DND-41 (cell line): ENCODE results near the gene RASL10B.

ENCODE experiments used
- ATAC-seq: fragments of 200-7000 bp; cut with Tn5 transposase; 3 replicates; pipeline ENCODE4 v1.9.1; 2021; ENCODE audit warnings: low read depth; ENCODE audit not compliant: insufficient read depth
- DNase-seq: peaks from one replicate; pipeline ENCODE4 v3.0.0-alpha.2; 2020
- H2AFZ ChIP-seq: 2 replicates; pipeline ENCODE4 v1.6.0; 2012; ENCODE audit warnings: low read depth, low read length
- H3K27ac ChIP-seq: 2 replicates; pipeline ENCODE4 v1.5.1; 2012; ENCODE audit warnings: low read length, inconsistent platforms
- H3K27me3 ChIP-seq: fragments of 200-600 bp; sonication (generic); 2 replicates; pipeline ENCODE4 v1.6.0; 2012; ENCODE audit warnings: low read length, mild to moderate bottlenecking, inconsistent platforms; ENCODE audit not compliant: insufficient read depth, poor library complexity
- H3K36me3 ChIP-seq: 2 replicates; pipeline ENCODE4 v1.5.1; 2012; ENCODE audit warnings: low read length, inconsistent platforms; ENCODE audit not compliant: insufficient read depth
- H3K4me1 ChIP-seq: 2 replicates; pipeline ENCODE4 v1.5.1; 2012; ENCODE audit warnings: mild to moderate bottlenecking, low read length; ENCODE audit not compliant: insufficient read depth
- H3K4me2 ChIP-seq: 2 replicates; pipeline ENCODE4 v1.6.0; 2012; ENCODE audit warnings: mild to moderate bottlenecking, moderate library complexity, low read length, inconsistent platforms; ENCODE audit not compliant: insufficient read depth
- H3K4me3 ChIP-seq, 2 experiments: fragments of 200-600 bp in 1 of 2; shearing (Covaris generic) in 1 of 2; 2 replicates each; pipeline ENCODE4 v1.5.1; 2012 to 2016; ENCODE audit warnings: inconsistent platforms in 2 of 2, low read length in 2 of 2, mild to moderate bottlenecking in 2 of 2, low read depth in 1 of 2, moderate library complexity in 1 of 2
- H3K79me2 ChIP-seq: 2 replicates; pipeline ENCODE4 v1.6.0; 2012; ENCODE audit warnings: low read length, inconsistent platforms; ENCODE audit not compliant: insufficient read depth
- H3K9ac ChIP-seq: 2 replicates; pipeline ENCODE4 v1.6.0; 2012; ENCODE audit warnings: low read depth, mild to moderate bottlenecking, inconsistent platforms, low read length, moderate library complexity
- H3K9me3 ChIP-seq: 2 replicates; pipeline ENCODE4 v1.5.1; 2012; ENCODE audit warnings: low read length, moderate library complexity, mild to moderate bottlenecking, inconsistent platforms; ENCODE audit not compliant: insufficient read depth, severe bottlenecking
- H4K20me1 ChIP-seq: 2 replicates; pipeline ENCODE4 v1.6.0; 2012; ENCODE audit warnings: low read length; ENCODE audit not compliant: insufficient read depth
- CTCF ChIP-seq: IDR thresholded peaks from 2 replicates; pipeline ENCODE4 v1.5.1; 2012; ENCODE audit warnings: borderline replicate concordance, low read length, moderate library complexity, mild to moderate bottlenecking; ENCODE audit not compliant: poor library complexity, severe bottlenecking; ENCODE audit errors: extremely low read depth
- EZH2 ChIP-seq: IDR thresholded peaks from 3 replicates; pipeline ENCODE4 v1.6.1; 2012; ENCODE audit warnings: borderline replicate concordance, low read depth, mild to moderate bottlenecking, moderate library complexity, low read length, inconsistent platforms; ENCODE audit not compliant: severe bottlenecking

The RASL10B gene

GRCh38 chr17:35717475-35717874 is 14.0 kb upstream of the RASL10B start:
- Histone ChIP-seq H3K4me3 (no peak overlapping the region), H2AFZ (no peak overlapping the region), H3K9me3 (no peaks in the 10 kb centered on the region), H3K27ac (no peak overlapping the region), H4K20me1 (no peaks in the 10 kb centered on the region), H3K4me1 (no peaks in the 10 kb centered on the region), H3K79me2 (no peaks in the 10 kb centered on the region), H3K9ac (no peak overlapping the region), H3K27me3 (no peaks in the 10 kb centered on the region), H3K4me2 (no peak overlapping the region), H3K36me3 (peaks cover 60% of the 10 kb centered on the region; the same call in 1 of the 2 replicates)
- DNase-seq = no peak
- TF ChIP-seq CTCF (no peak), EZH2 (no peak)
- no peak for ATAC-seq

GRCh38 chr17:35723735-35724134 is 7.7 kb upstream of the RASL10B start:
- Histone ChIP-seq H3K4me1 (no peaks in the 10 kb centered on the region), H3K9me3 (no peaks in the 10 kb centered on the region), H3K27ac (no peak overlapping the region), H3K36me3 (peaks cover 63% of the 10 kb centered on the region), H3K4me2 (no peak overlapping the region), H3K9ac (no peak overlapping the region), H3K79me2 (no peaks in the 10 kb centered on the region), H3K27me3 (no peaks in the 10 kb centered on the region), H4K20me1 (peaks cover 3% of the 10 kb centered on the region; the same call in 1 of the 2 replicates), H3K4me3 (no peak overlapping the region), H2AFZ (no peak overlapping the region)
- TF ChIP-seq EZH2 (no peak), CTCF (no peak)
- ATAC-seq (no peak), DNase-seq (no peak)

GRCh38 chr17:35725058-35725457 is 6.4 kb upstream of the RASL10B start:
- Histone ChIP-seq H3K36me3 (peaks cover 52% of the 10 kb centered on the region), H3K27ac (no peak overlapping the region), H3K4me2 (no peak overlapping the region), H3K4me3 (no peak overlapping the region), H3K27me3 (no peaks in the 10 kb centered on the region), H2AFZ (no peak overlapping the region), H4K20me1 (peaks cover 3% of the 10 kb centered on the region; the same call in 1 of the 2 replicates), H3K9me3 (no peaks in the 10 kb centered on the region), H3K9ac (no peak overlapping the region), H3K79me2 (no peaks in the 10 kb centered on the region), H3K4me1 (no peaks in the 10 kb centered on the region)
- no peak for DNase-seq
- no peak for ATAC-seq
- no peak for TF ChIP-seq CTCF
- no peak for TF ChIP-seq EZH2

GRCh38 chr17:35725802-35726126 is 5.7 kb upstream of the RASL10B start:
- no peak for ATAC-seq
- no peak overlapping the region for H3K9ac ChIP-seq

More at GRCh38 chr17:35725802-35726126, 5.7 kb upstream of the RASL10B start:
- TF ChIP-seq EZH2 = no peak
- TF ChIP-seq CTCF = no peak
- no peak overlapping the region for H3K4me2 ChIP-seq
- H3K9me3 ChIP-seq = no peaks in the 10 kb centered on the region
- H3K36me3 ChIP-seq = peaks cover 51% of the 10 kb centered on the region
- no peaks in the 10 kb centered on the region for H3K79me2 ChIP-seq
- no peak for DNase-seq
- H2AFZ ChIP-seq = no peak overlapping the region
- no peaks in the 10 kb centered on the region for H3K27me3 ChIP-seq
- peaks cover 3% of the 10 kb centered on the region; the same call in 1 of the 2 replicates for H4K20me1 ChIP-seq
- peaks cover under 1% of the 10 kb centered on the region; the same call in 1 of the 2 replicates for H3K4me1 ChIP-seq
- no peak overlapping the region for H3K27ac ChIP-seq
- no peak overlapping the region for H3K4me3 ChIP-seq
